HepG2 (cell line): ENCODE data around the gene B4GALT2. TPM values are rescaled to one million over a fixed set of nuclear protein-coding genes. Genes with fewer than 3 reads are reported as not detected.

ENCODE experiments used
- FOSL2 ChIP-seq: sonication (generic); formaldehyde crosslinking; IDR thresholded peaks from 2 replicates; pipeline ENCODE4 v1.4.0; 2020; ENCODE audit warnings: missing genetic modification reagents
- GABPB1 ChIP-seq: IDR thresholded peaks from 2 replicates; pipeline ENCODE4 v1.6.1; 2016; ENCODE audit warnings: mild to moderate bottlenecking, missing genetic modification reagents, moderate library complexity, missing compliant biosample characterization
- GATAD2A ChIP-seq: IDR thresholded peaks from 2 replicates; pipeline ENCODE4 v1.6.1; 2016
- ZNF660 ChIP-seq: sonication (generic); formaldehyde crosslinking; IDR thresholded peaks from 2 replicates; pipeline ENCODE4 v1.5.1; 2020; ENCODE audit warnings: mild to moderate bottlenecking, low read depth, missing genetic modification reagents, borderline replicate concordance
- ZNF704 ChIP-seq: sonication (generic); formaldehyde crosslinking; IDR thresholded peaks from 2 replicates; pipeline ENCODE4 v1.8.1; 2023; ENCODE audit warnings: mild to moderate bottlenecking, inconsistent platforms, moderate library complexity, missing genetic modification reagents, borderline replicate concordance
- ZNF883 ChIP-seq: sonication (generic); formaldehyde crosslinking; IDR thresholded peaks from 2 replicates; pipeline ENCODE4 v1.5.1; 2020; ENCODE audit warnings: mild to moderate bottlenecking, missing genetic modification reagents; ENCODE audit errors: not compliant biosample characterization
- ZNF891 ChIP-seq: sonication (generic); formaldehyde crosslinking; IDR thresholded peaks from 2 replicates; pipeline ENCODE4 v1.5.0; 2020; ENCODE audit warnings: mild to moderate bottlenecking, missing genetic modification reagents
- polyA plus RNA-seq, 8 experiments: library from polyadenylated mRNA; depleted of rRNA in 3 of 8; stranded (reverse) in 7 of 8; unstranded in 1 of 8; fragments of >200 nt; fragmentation: Illumina TruSeq in 4 of 8; extraction: Trizol in 4 of 8; gene quantifications; 2 replicates each; pipeline versions ENCODE4 v1.2.1 to v1.2.3, GENCODE V29; 2011 to 2016; ENCODE audit warnings: low read depth in 4 of 8, missing spikeins in 1 of 8, mixed read lengths in 1 of 8; ENCODE audit not compliant: insufficient read depth in 1 of 8
- total RNA-seq, 5 experiments: library from RNA; depleted of rRNA; stranded (reverse); fragments of >200 nt; fragmentation: Illumina TruSeq; extraction: Trizol; gene quantifications; 2 replicates each; pipeline ENCODE4 v1.2.3, GENCODE V29; 2016; ENCODE audit warnings: low read depth in 1 of 5
- TF ChIP-seq, protein P1 (sequence below): sonication (generic); formaldehyde crosslinking; IDR thresholded peaks from 2 replicates; pipeline ENCODE4 v1.4.0; 2020; ENCODE audit warnings: missing genetic modification reagents, mild to moderate bottlenecking, borderline replicate concordance
- TF ChIP-seq, protein P2 (sequence below): sonication (generic); formaldehyde crosslinking; IDR thresholded peaks from 2 replicates; pipeline ENCODE4; 2020; ENCODE audit warnings: missing genetic modification reagents, mild to moderate bottlenecking, borderline replicate concordance
- TF ChIP-seq, protein P3 (sequence below): sonication (generic); formaldehyde crosslinking; IDR thresholded peaks from 2 replicates; pipeline ENCODE4 v1.4.0; 2020; ENCODE audit warnings: mild to moderate bottlenecking, missing genetic modification reagents

B4GALT2 gene
- total and polyA plus RNA-seq, 2 of the 13 experiments (the other 11 are each of a cell fraction or from before 2014, with no cell fraction given), result 41.9 to 78.0 TPM

- TF ChIP-seq ZNF704 (CRISPR knock-in tag), result no peak
- TF ChIP-seq, protein P1, sequence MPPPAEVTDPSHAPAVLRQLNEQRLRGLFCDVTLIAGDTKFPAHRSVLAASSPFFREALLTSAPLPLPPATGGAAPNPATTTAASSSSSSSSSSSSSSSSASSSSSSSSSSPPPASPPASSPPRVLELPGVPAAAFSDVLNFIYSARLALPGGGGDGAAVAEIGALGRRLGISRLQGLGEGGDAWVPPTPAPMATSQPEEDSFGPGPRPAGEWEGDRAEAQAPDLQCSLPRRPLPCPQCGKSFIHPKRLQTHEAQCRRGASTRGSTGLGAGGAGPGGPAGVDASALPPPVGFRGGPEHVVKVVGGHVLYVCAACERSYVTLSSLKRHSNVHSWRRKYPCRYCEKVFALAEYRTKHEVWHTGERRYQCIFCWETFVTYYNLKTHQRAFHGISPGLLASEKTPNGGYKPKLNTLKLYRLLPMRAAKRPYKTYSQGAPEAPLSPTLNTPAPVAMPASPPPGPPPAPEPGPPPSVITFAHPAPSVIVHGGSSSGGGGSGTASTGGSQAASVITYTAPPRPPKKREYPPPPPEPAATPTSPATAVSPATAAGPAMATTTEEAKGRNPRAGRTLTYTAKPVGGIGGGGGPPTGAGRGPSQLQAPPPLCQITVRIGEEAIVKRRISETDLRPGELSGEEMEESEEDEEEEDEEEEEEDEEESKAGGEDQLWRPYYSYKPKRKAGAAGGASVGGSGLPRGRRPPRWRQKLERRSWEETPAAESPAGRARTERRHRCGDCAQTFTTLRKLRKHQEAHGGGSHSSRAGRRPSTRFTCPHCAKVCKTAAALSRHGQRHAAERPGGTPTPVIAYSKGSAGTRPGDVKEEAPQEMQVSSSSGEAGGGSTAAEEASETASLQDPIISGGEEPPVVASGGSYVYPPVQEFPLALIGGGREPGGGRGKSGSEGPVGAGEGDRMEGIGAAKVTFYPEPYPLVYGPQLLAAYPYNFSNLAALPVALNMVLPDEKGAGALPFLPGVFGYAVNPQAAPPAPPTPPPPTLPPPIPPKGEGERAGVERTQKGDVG (CRISPR knock-in tag), result no peak
- TF ChIP-seq, protein P2, sequence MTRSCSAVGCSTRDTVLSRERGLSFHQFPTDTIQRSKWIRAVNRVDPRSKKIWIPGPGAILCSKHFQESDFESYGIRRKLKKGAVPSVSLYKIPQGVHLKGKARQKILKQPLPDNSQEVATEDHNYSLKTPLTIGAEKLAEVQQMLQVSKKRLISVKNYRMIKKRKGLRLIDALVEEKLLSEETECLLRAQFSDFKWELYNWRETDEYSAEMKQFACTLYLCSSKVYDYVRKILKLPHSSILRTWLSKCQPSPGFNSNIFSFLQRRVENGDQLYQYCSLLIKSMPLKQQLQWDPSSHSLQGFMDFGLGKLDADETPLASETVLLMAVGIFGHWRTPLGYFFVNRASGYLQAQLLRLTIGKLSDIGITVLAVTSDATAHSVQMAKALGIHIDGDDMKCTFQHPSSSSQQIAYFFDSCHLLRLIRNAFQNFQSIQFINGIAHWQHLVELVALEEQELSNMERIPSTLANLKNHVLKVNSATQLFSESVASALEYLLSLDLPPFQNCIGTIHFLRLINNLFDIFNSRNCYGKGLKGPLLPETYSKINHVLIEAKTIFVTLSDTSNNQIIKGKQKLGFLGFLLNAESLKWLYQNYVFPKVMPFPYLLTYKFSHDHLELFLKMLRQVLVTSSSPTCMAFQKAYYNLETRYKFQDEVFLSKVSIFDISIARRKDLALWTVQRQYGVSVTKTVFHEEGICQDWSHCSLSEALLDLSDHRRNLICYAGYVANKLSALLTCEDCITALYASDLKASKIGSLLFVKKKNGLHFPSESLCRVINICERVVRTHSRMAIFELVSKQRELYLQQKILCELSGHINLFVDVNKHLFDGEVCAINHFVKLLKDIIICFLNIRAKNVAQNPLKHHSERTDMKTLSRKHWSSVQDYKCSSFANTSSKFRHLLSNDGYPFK (CRISPR knock-in tag), result 0 out of 2 replicates have a peak, but pooled peaks have one; percentile 28
- TF ChIP-seq GABPB1 (CRISPR knock-in tag), result no peak
- TF ChIP-seq GATAD2A, result peak; percentile 53; the same call in 1 of the 2 replicates
- TF ChIP-seq, protein P3, sequence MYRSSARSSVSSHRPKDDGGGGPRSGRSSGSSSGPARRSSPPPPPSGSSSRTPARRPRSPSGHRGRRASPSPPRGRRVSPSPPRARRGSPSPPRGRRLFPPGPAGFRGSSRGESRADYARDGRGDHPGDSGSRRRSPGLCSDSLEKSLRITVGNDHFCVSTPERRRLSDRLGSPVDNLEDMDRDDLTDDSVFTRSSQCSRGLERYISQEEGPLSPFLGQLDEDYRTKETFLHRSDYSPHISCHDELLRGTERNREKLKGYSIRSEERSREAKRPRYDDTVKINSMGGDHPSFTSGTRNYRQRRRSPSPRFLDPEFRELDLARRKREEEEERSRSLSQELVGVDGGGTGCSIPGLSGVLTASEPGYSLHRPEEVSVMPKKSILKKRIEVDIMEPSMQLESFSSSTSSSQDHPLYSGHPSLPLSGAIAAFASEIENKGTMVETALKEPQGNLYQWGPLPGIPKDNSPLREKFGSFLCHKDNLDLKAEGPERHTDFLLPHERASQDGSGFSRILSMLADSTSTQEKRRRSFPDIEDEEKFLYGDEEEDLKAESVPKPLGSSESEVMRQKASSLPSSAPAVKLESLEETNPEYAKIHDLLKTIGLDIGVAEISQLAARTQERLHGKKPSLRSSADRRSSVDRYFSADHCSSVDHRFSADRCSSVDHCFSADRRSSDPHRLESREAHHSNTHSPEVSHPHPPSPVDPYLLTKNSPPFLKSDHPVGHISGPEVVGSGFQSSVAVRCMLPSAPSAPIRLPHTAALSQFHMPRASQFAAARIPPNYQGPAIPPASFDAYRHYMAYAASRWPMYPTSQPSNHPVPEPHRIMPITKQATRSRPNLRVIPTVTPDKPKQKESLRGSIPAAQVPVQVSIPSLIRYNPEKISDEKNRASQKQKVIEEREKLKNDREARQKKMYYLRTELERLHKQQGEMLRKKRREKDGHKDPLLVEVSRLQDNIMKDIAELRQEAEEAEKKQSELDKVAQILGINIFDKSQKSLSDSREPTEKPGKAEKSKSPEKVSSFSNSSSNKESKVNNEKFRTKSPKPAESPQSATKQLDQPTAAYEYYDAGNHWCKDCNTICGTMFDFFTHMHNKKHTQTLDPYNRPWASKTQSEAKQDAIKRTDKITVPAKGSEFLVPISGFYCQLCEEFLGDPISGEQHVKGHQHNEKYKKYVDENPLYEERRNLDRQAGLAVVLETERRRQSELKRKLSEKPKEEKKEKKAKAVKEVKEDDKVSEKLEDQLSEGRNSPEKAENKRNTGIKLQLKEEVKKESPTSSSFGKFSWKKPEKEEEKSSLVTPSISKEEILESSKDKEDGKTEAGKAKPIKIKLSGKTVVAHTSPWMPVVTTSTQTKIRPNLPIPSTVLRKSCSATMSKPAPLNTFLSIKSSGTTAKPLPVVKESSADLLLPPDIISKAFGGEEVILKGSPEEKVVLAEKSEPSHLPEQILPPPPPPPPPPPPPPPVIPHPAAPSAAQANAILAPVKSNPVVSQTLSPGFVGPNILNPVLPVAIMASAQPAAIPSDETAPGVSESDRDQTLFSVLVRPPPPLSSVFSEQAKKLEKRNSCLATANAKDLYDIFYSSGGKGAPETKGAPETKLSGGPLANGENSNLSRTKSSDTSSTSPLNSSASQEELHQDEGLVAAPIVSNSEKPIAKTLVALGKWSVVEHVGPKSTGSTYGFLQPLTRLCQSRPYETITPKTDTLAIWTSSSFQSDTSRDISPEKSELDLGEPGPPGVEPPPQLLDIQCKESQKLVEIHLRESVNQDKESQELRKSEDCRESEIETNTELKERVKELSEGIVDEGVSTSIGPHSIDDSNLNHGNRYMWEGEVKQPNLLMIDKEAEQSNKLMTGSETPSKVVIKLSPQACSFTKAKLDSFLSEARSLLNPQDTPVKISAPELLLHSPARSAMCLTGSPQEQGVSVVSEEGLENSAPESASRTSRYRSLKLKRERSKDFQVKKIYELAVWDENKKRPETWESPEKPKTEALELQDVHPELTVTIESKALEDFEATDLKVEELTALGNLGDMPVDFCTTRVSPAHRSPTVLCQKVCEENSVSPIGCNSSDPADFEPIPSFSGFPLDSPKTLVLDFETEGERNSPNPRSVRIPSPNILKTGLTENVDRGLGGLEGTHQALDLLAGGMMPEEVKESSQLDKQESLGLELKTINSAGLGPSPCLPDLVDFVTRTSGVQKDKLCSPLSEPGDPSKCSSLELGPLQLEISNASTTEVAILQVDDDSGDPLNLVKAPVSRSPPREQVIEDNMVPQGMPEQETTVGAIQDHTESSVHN (CRISPR knock-in tag), result no peak
- TF ChIP-seq ZNF891 (CRISPR knock-in tag), result no peak
- TF ChIP-seq ZNF883 (CRISPR knock-in tag), result no peak
- no peak for TF ChIP-seq ZNF660
- TF ChIP-seq FOSL2, result peak; percentile 29; the same call in 1 of the 2 replicates
Measured at GRCh38 chr1:43980255-43981134, 1.5 kb downstream of the B4GALT2 start (continued).
